B cell (primary cell): ENCODE measurements around the gene LDLRAD2. TPM values are rescaled to one million over a fixed set of nuclear protein-coding genes. Genes with fewer than 3 reads are reported as not detected.

ENCODE experiments used
- ATAC-seq: fragments of 200-7000 bp; cut with Tn5 transposase; one replicate; pipeline ENCODE4 v1.10.0; 2021; ENCODE audit warnings: low read depth, mild to moderate bottlenecking, moderate number of reproducible peaks, moderate library complexity
- CTCF ChIA-PET: fragments of 350-600 bp; sonication (Branson Sonifier 250); formaldehyde crosslinking; loops from one replicate; lab custom pipeline; 2021; ENCODE audit warnings: antibody characterized with exemption, inconsistent platforms; lab: Charles Lee
- POLR2A ChIA-PET: fragments of 350-600 bp; sonication (Branson Sonifier 250); formaldehyde crosslinking; loops from one replicate; lab custom pipeline; 2021; ENCODE audit warnings: antibody characterized with exemption; lab: Charles Lee
- DNase-seq: peaks from one replicate; pipeline ENCODE4 v3.0.0; 2013
- H2AFZ ChIP-seq: 2 replicates; pipeline ENCODE4 v1.6.1; 2012; ENCODE audit warnings: mild to moderate bottlenecking, low read depth, low read length; ENCODE audit not compliant: insufficient read depth, poor library complexity, severe bottlenecking
- H3K27ac ChIP-seq, 2 donors: 1 replicate in 1 of 2; 2 replicates in 1 of 2; pipeline ENCODE4 v1.5.1; 2012 to 2013; ENCODE audit warnings: low read length in 2 of 2, mild to moderate bottlenecking in 2 of 2, moderate library complexity in 1 of 2
- H3K27me3 ChIP-seq, 4 experiments: fragments of 200-600 bp in 1 of 4; sonication (generic) in 1 of 4; replicated peaks in 1 of 4; 1 replicate in 2 of 4; 2 replicates in 2 of 4; pipeline versions ENCODE4 v1.6.1 to v1.7.0; 2013 to 2016; ENCODE audit warnings: low read length in 3 of 4, mild to moderate bottlenecking in 2 of 4, mixed read lengths in 1 of 4, moderate library complexity in 1 of 4; ENCODE audit not compliant: insufficient read depth in 4 of 4, control insufficient read depth in 3 of 4; ENCODE audit errors: control extremely low read depth in 1 of 4
- H3K36me3 ChIP-seq, 2 experiments: replicated peaks in 1 of 2; 1 replicate in 1 of 2; 2 replicates in 1 of 2; pipeline versions ENCODE4 v1.6.1 to v1.7.1; 2013; ENCODE audit warnings: low read length in 1 of 2; ENCODE audit not compliant: insufficient read depth in 2 of 2, control insufficient read depth in 1 of 2; ENCODE audit errors: control extremely low read depth in 1 of 2, extremely low read depth in 1 of 2
- H3K4me1 ChIP-seq, 2 donors: fragments of 200-600 bp in 1 of 2; sonication (generic) in 1 of 2; 1 replicate in 1 of 2; 2 replicates in 1 of 2; pipeline versions ENCODE4 v1.5.1 to v1.6.1; 2013 to 2017; ENCODE audit warnings: low read length in 2 of 2; ENCODE audit not compliant: control insufficient read depth in 2 of 2, insufficient read depth in 2 of 2
- H3K4me2 ChIP-seq: replicated peaks from 2 replicates; pipeline ENCODE3; 2012; ENCODE audit warnings: mild to moderate bottlenecking, low read depth, low read length; ENCODE audit not compliant: poor library complexity, severe bottlenecking
- H3K4me3 ChIP-seq, 5 experiments: fragments of 200-600 bp in 1 of 5; sonication (generic) in 1 of 5; 1 replicate in 3 of 5; 2 replicates in 2 of 5; pipeline versions ENCODE4 v1.5.1 to v1.7.0; 2011 to 2016; ENCODE audit warnings: low read length in 4 of 5, mild to moderate bottlenecking in 4 of 5, low read depth in 2 of 5, control low read depth in 1 of 5, moderate library complexity in 1 of 5; ENCODE audit not compliant: insufficient read depth in 1 of 5; ENCODE audit errors: control extremely low read depth in 1 of 5, extremely low read depth in 1 of 5
- H3K79me2 ChIP-seq: fragments of 200-600 bp; sonication (generic); one replicate; pipeline ENCODE4 v1.6.0; 2016; ENCODE audit warnings: low read length; ENCODE audit not compliant: control insufficient read depth, insufficient read depth
- H3K9ac ChIP-seq: fragments of 200-600 bp; sonication (generic); 2 replicates; pipeline ENCODE4 v1.6.1; 2017; ENCODE audit warnings: mild to moderate bottlenecking, low read length, moderate library complexity
- H3K9me3 ChIP-seq, 3 donors: one replicate each; pipeline versions ENCODE4 v1.6.1 to v1.7.1; 2013; ENCODE audit warnings: low read length in 2 of 3; ENCODE audit not compliant: control insufficient read depth in 2 of 3, insufficient read depth in 1 of 3; ENCODE audit errors: control extremely low read depth in 1 of 3
- H4K20me1 ChIP-seq: 2 replicates; pipeline ENCODE4 v1.6.0; 2012; ENCODE audit warnings: mild to moderate bottlenecking, low read length; ENCODE audit not compliant: insufficient read depth, control insufficient read depth, poor library complexity, severe bottlenecking
- H3K27ac Mint-ChIP-seq: one replicate; pipeline ENCODE4 v1.8.0; 2021; ENCODE audit warnings: mixed read lengths
- H3K27me3 Mint-ChIP-seq: one replicate; pipeline ENCODE4 v1.8.0; 2021; ENCODE audit warnings: mixed read lengths
- H3K4me1 Mint-ChIP-seq: one replicate; pipeline ENCODE4 v1.8.0; 2021; ENCODE audit warnings: mixed read lengths
- H3K4me3 Mint-ChIP-seq: one replicate; pipeline ENCODE4 v1.8.0; 2021; ENCODE audit warnings: mixed read lengths
- H3K9me3 Mint-ChIP-seq: one replicate; pipeline ENCODE4 v1.8.0; 2022; ENCODE audit warnings: mixed read lengths; ENCODE audit not compliant: insufficient read depth
- EZH2 ChIP-seq: IDR thresholded peaks from 2 replicates; pipeline ENCODE4 v1.6.1; 2012; ENCODE audit warnings: borderline replicate concordance, low read depth, mild to moderate bottlenecking, moderate library complexity, low read length; ENCODE audit not compliant: insufficient read depth, poor library complexity, severe bottlenecking
- WGBS: methylation state at CpG from one replicate; pipeline ENCODE4 v1.1.5; 2013; ENCODE audit warnings: missing lambda C conversion rate; ENCODE audit not compliant: insufficient coverage; 5-methylcytosine and 5-hydroxymethylcytosine counted together
- intact Hi-C: fragments of 100-400 bp; cut with micrococcal nuclease; formaldehyde crosslinking; loops from one replicate; pipeline ENCODE4 v1.10.0; 2022
- polyA plus RNA-seq: library from polyadenylated mRNA; depleted of rRNA; stranded (reverse); fragments of >200 nt; gene quantifications from 2 replicates; pipeline ENCODE4 v1.2.3, GENCODE V29; 2012
- total RNA-seq, 2 donors: library from RNA; stranded (reverse); fragments of 120-200 nt in 1 of 2; gene quantifications; 1 replicate in 1 of 2; 2 replicates in 1 of 2; pipeline versions ENCODE4 v1.2.3 to v1.2.4, GENCODE V29; 2013 to 2022
- TF ChIP-seq, protein P1 (sequence below): fragments of 200-600 bp; IDR thresholded peaks from one replicate; pipeline ENCODE4 v1.8.0; 2022; ENCODE audit warnings: antibody characterized with exemption, mild to moderate bottlenecking

The LDLRAD2 gene
- total and polyA plus RNA-seq, 2 donors (not counting 1 experiment from before 2014, with no cell fraction given) = 0.47 to 3.0 TPM

DNA sequence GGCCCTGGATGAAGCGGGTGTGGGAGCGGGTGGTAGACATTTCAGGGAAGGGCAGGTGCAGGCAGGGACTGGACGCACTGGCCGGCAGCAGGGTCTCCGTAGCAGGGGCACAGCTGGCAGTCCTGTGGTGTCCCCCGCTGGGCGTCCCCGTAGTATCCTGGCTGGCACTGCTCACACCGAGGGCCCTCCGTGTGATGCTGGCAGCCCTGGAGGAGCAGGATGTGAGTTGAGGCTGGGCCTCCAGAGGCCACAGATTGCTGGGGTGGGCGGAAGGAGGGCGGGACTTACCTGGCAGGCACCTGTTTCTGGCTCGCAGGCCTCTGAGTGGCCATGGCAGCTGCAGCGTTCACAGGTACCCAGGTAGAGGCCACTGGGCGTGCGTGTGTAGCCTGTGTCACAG, 62.3 kb downstream of the LDLRAD2 start:
- TF ChIP-seq, protein P1, sequence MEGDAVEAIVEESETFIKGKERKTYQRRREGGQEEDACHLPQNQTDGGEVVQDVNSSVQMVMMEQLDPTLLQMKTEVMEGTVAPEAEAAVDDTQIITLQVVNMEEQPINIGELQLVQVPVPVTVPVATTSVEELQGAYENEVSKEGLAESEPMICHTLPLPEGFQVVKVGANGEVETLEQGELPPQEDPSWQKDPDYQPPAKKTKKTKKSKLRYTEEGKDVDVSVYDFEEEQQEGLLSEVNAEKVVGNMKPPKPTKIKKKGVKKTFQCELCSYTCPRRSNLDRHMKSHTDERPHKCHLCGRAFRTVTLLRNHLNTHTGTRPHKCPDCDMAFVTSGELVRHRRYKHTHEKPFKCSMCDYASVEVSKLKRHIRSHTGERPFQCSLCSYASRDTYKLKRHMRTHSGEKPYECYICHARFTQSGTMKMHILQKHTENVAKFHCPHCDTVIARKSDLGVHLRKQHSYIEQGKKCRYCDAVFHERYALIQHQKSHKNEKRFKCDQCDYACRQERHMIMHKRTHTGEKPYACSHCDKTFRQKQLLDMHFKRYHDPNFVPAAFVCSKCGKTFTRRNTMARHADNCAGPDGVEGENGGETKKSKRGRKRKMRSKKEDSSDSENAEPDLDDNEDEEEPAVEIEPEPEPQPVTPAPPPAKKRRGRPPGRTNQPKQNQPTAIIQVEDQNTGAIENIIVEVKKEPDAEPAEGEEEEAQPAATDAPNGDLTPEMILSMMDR = no peak
- TF ChIP-seq EZH2 = no peak

More for the DNA sequence above, 62.3 kb downstream of the LDLRAD2 start:
- no peak for ATAC-seq
- no peaks in the 10 kb centered on the region for H3K27me3 Mint-ChIP-seq
- no peak for DNase-seq
- ChIA-PET CTCF (no interaction called here), POLR2A (no interaction called here)
- no peaks in the 10 kb centered on the region for H3K9me3 ChIP-seq
- H3K4me1 ChIP-seq = no peaks in the 10 kb centered on the region
- H4K20me1 ChIP-seq = no peaks in the 10 kb centered on the region
- H2AFZ ChIP-seq = no peak overlapping the region
- H3K27me3 ChIP-seq = no peaks in the 10 kb centered on the region
- no peaks in the 10 kb centered on the region for H3K9me3 Mint-ChIP-seq
- no peak overlapping the region for H3K4me3 Mint-ChIP-seq
- 97% methylated on average over 15 of the region's 16 CpGs for WGBS
- H3K4me3 ChIP-seq = no peak overlapping the region
- intact Hi-C loops = no loop called here
- no peaks in the 10 kb centered on the region for H3K79me2 ChIP-seq
- H3K36me3 ChIP-seq = no peaks in the 10 kb centered on the region
- no peak overlapping the region for H3K4me2 ChIP-seq
- H3K9ac ChIP-seq = no peak overlapping the region
- no peak overlapping the region for H3K27ac Mint-ChIP-seq
- no peak overlapping the region for H3K27ac ChIP-seq
- H3K4me1 Mint-ChIP-seq = no peaks in the 10 kb centered on the region

Other genes with a start within 250 kb of the LDLRAD2 start
- 0.07 and 0.32 TPM in 2 replicates for gene RAP1GAP, start 142.9 kb upstream of the LDLRAD2 start, total RNA-seq
- 0.06 and 0.09 TPM in 2 replicates for gene RAP1GAP, start 142.9 kb upstream of the LDLRAD2 start, polyA plus RNA-seq
- 135 and 142 TPM in 2 replicates for gene USP48, start 29.1 kb upstream of the LDLRAD2 start, total RNA-seq
- 21.2 and 29.4 TPM in 2 replicates for gene USP48, start 29.1 kb upstream of the LDLRAD2 start, polyA plus RNA-seq
- 4.3 and 4.5 TPM in 2 replicates for gene HSPG2, start 125.0 kb downstream of the LDLRAD2 start, total RNA-seq
- gene HSPG2, start 125.0 kb downstream of the LDLRAD2 start, polyA plus RNA-seq = 2.0 TPM in 2 replicates
- gene CELA3B, start 164.8 kb downstream of the LDLRAD2 start, total RNA-seq = not detected in 2 replicates
- not detected in 2 replicates for gene CELA3B, start 164.8 kb downstream of the LDLRAD2 start, polyA plus RNA-seq
- gene CELA3A, start 189.4 kb downstream of the LDLRAD2 start, total RNA-seq = not detected in 2 replicates
- gene CELA3A, start 189.4 kb downstream of the LDLRAD2 start, polyA plus RNA-seq = not detected in 2 replicates
- gene CDC42, start 240.4 kb downstream of the LDLRAD2 start, total RNA-seq = 202 and 209 TPM in 2 replicates
- gene CDC42, start 240.4 kb downstream of the LDLRAD2 start, polyA plus RNA-seq = 111 and 190 TPM in 2 replicates